ENCODE data around the gene HDAC2.

DNA sequence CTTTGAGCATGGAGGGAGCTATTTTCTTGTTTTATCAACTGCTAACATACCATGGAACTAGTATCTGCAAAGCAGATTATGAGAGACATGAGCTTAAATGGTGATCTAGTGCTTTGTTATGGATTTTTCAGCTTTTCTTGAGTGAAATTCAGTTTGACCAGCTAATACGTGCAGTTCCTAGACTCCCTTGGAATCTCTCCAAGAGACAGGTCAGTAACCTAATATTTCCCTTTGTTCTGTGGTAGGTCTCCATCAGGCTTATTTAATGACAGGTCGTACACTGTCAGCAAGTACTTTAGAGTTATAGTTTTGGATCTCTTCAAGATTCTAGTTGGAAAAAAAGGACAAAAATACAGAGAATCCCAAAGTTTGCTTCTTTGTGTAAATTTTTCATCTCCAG is 43.9 kb downstream of the HDAC2 start:
- TF ChIP-seq NFIC (IDR thresholded peaks at IDR 0.05) (peak; percentile 44), RAD21 (IDR thresholded peaks at IDR 0.05; ENCODE audit: low read depth) (no peak), FOXM1 (IDR thresholded peaks at IDR 0.05; ENCODE audit: borderline replicate concordance, low read depth) (no peak), YY1 (IDR thresholded peaks at IDR 0.05; ENCODE audit: low read depth) (no peak), EP300 (IDR thresholded peaks at IDR 0.05; ENCODE audit: borderline replicate concordance) (no peak), CREB1 (IDR thresholded peaks at IDR 0.05; ENCODE audit: low read depth) (no peak)
- TF ChIP-seq, protein P1, sequence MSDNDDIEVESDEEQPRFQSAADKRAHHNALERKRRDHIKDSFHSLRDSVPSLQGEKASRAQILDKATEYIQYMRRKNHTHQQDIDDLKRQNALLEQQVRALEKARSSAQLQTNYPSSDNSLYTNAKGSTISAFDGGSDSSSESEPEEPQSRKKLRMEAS (IDR thresholded peaks at IDR 0.05): no peak
